KMS-11 (cell line): ENCODE data around the gene ARHGAP45.

ENCODE experiments used
- H2AFZ ChIP-seq: fragments of 200-600 bp; sonication (generic); 2 replicates; pipeline ENCODE4 v1.6.1; 2016; ENCODE audit warnings: antibody characterized with exemption, mixed run types, low read depth
- H3K27ac ChIP-seq: fragments of 200-600 bp; sonication (generic); 2 replicates; pipeline ENCODE4 v1.6.1; 2016; ENCODE audit warnings: mild to moderate bottlenecking, mixed run types
- H3K27me3 ChIP-seq: fragments of 200-600 bp; sonication (generic); 2 replicates; pipeline ENCODE4 v1.6.1; 2017; ENCODE audit warnings: mild to moderate bottlenecking, low read depth, mixed run types, moderate library complexity; ENCODE audit not compliant: insufficient read depth
- H3K36me3 ChIP-seq: fragments of 200-600 bp; sonication (generic); 2 replicates; pipeline ENCODE4 v1.6.1; 2017; ENCODE audit warnings: mild to moderate bottlenecking, mixed run types; ENCODE audit not compliant: insufficient read depth
- H3K4me1 ChIP-seq: fragments of 200-600 bp; sonication (generic); 2 replicates; pipeline ENCODE4 v1.6.1; 2016; ENCODE audit warnings: mild to moderate bottlenecking, low read depth, mixed run types; ENCODE audit not compliant: poor library complexity, severe bottlenecking
- H3K4me2 ChIP-seq: fragments of 200-600 bp; sonication (generic); 2 replicates; pipeline ENCODE4 v1.7.0; 2016; ENCODE audit warnings: mild to moderate bottlenecking, mixed run types
- H3K4me3 ChIP-seq: fragments of 200-600 bp; sonication (generic); IDR thresholded peaks from 2 replicates; pipeline ENCODE4 v1.6.1; 2017; ENCODE audit warnings: low read depth, low read length, mixed read lengths; ENCODE audit not compliant: insufficient read depth
- H3K79me2 ChIP-seq: fragments of 200-600 bp; sonication (generic); 2 replicates; pipeline ENCODE4 v1.6.1; 2016; ENCODE audit warnings: low read depth, mixed run types; ENCODE audit not compliant: insufficient read depth
- H3K9ac ChIP-seq: fragments of 200-600 bp; sonication (generic); 2 replicates; pipeline ENCODE4 v1.6.1; 2016; ENCODE audit warnings: mild to moderate bottlenecking, mixed run types
- H4K20me1 ChIP-seq: fragments of 200-600 bp; sonication (generic); 2 replicates; pipeline ENCODE4 v1.6.1; 2016; ENCODE audit warnings: mild to moderate bottlenecking, mixed run types; ENCODE audit not compliant: insufficient read depth
- CTCF ChIP-seq: fragments of 200-600 bp; sonication (generic); conservative IDR thresholded peaks from 2 replicates; pipeline ENCODE4 v1.6.1; 2017; ENCODE audit warnings: low read depth, mild to moderate bottlenecking, antibody characterized with exemption, low read length, moderate library complexity, mixed read lengths

The ARHGAP45 gene

GRCh38 chr19:1066251-1066747, 668 bp upstream of the ARHGAP45 start:
- Histone ChIP-seq H3K79me2 (peaks cover 20% of the 10 kb centered on the region), H3K27ac (no peak overlapping the region), H3K4me3 (no peak overlapping the region), H4K20me1 (no peaks in the 10 kb centered on the region), H3K27me3 (no peaks in the 10 kb centered on the region), H3K4me1 (peaks cover 13% of the 10 kb centered on the region), H2AFZ (peak overlapping the region; percentile 36; the same call in 1 of the 2 replicates), H3K4me2 (peak overlapping the region; percentile 64), H3K36me3 (no peaks in the 10 kb centered on the region), H3K9ac (peak overlapping the region; percentile 57; the same call in 1 of the 2 replicates)
- no peak for TF ChIP-seq CTCF

GRCh38 chr19:1067341-1067957, 482 bp downstream of the ARHGAP45 start:
- Histone ChIP-seq H4K20me1 (no peaks in the 10 kb centered on the region), H2AFZ (peak overlapping the region; percentile 36; the same call in 1 of the 2 replicates), H3K36me3 (no peaks in the 10 kb centered on the region), H3K27ac (peak overlapping the region; percentile 48; the same call in 1 of the 2 replicates), H3K27me3 (no peaks in the 10 kb centered on the region), H3K4me1 (peaks cover 13% of the 10 kb centered on the region), H3K4me2 (peak overlapping the region; percentile 64), H3K4me3 (no peak overlapping the region), H3K9ac (peak overlapping the region; percentile 57; the same call in 1 of the 2 replicates), H3K79me2 (peaks cover 20% of the 10 kb centered on the region)
- TF ChIP-seq CTCF: no peak

- Histone ChIP-seq H3K27ac (no peak overlapping the region; the same call in 1 of the 2 replicates), H3K9ac (peak overlapping the region; percentile 57; the same call in 1 of the 2 replicates)
Observed at GRCh38 chr19:1068009-1069001, 1.3 kb downstream of the ARHGAP45 start.

More at GRCh38 chr19:1068009-1069001, 1.3 kb downstream of the ARHGAP45 start:
- Histone ChIP-seq H3K4me2 (peak overlapping the region; percentile 64), H3K79me2 (peaks cover 20% of the 10 kb centered on the region), H3K36me3 (no peaks in the 10 kb centered on the region), H2AFZ (no peak overlapping the region), H4K20me1 (no peaks in the 10 kb centered on the region), H3K27me3 (no peaks in the 10 kb centered on the region), H3K4me1 (peaks cover 13% of the 10 kb centered on the region), H3K4me3 (no peak overlapping the region)
- no peak for TF ChIP-seq CTCF
